Right cardiac atrium (tissue), 5 donors: Measurements from ENCODE around the gene LRRC17. TPM values are rescaled to one million over a fixed set of nuclear protein-coding genes. Genes with fewer than 3 reads are reported as not detected.

Experiments
- ATAC-seq, 2 donors: fragments of 200-7000 bp; cut with Tn5 transposase; one replicate each; pipeline versions ENCODE4 v1.8.0 to v1.9.1; 2020; ENCODE audit warnings: moderate library complexity in 2 of 2, mild to moderate bottlenecking in 1 of 2
- DNase-seq, 3 donors: peaks; one replicate each; pipeline ENCODE4 v3.0.0-alpha.2; 2020
- H3K27ac ChIP-seq: one replicate; pipeline ENCODE4 v1.5.1; 2013; ENCODE audit warnings: mild to moderate bottlenecking, low read length, control low read depth, moderate library complexity
- H3K27me3 ChIP-seq: one replicate; pipeline ENCODE4 v1.6.1; 2013; ENCODE audit not compliant: control insufficient read depth, insufficient read depth
- H3K4me1 ChIP-seq: one replicate; pipeline ENCODE4 v1.6.1; 2013; ENCODE audit warnings: low read length; ENCODE audit not compliant: control insufficient read depth, insufficient read depth
- H3K4me3 ChIP-seq: one replicate; pipeline ENCODE4 v1.5.1; 2013; ENCODE audit warnings: low read length, control low read depth
- H3K9me3 ChIP-seq: one replicate; pipeline ENCODE4 v1.6.1; 2013; ENCODE audit warnings: low read length; ENCODE audit not compliant: control insufficient read depth
- WGBS: extraction: QIAGEN DNeasy Blood & Tissue Kit; methylation state at CpG from one replicate; pipeline ENCODE4 v1.1.7; 2013; 5-methylcytosine and 5-hydroxymethylcytosine counted together
- intact Hi-C, 4 donors: fragments of 100-400 bp; cut with DNase I; formaldehyde crosslinking; loops; one replicate each; pipeline versions ENCODE4 v1.11.0 to v1.14.0; 2022 to 2023
- polyA plus RNA-seq: library from polyadenylated mRNA; stranded (reverse); fragments of 200-250 nt; gene quantifications from one replicate; pipeline ENCODE4 v1.2.3, GENCODE V29; 2013
- total RNA-seq, 4 donors: library from RNA; stranded (reverse); fragmentation: NEBNext Ultra II Directional; extraction: Animal tissue kit (Norgen Biotek cat#: 25700); gene quantifications; one replicate each; pipeline ENCODE4 v1.2.1, GENCODE V29; 2021
- donor health status: healthy with polysubstance abuse.
- donor health status: DM: no; HTN: yes; CAD: no.
- donor health status: DM: no; HTN: no; CAD: no.
- donor health status: DM: no; HTN: yes; CAD: no; lungs with severe emphysema.
- donor health status: DM: yes; HTN: yes; CAD: no.

LRRC17 gene
- total and polyA plus RNA-seq, 5 donors: 3.0 to 6.7 (median 5.1) TPM

- H3K27me3 ChIP-seq: no peaks in the 10 kb centered on the region
- peaks cover 6% of the 10 kb centered on the region for H3K4me1 ChIP-seq
- 77% methylated on average over 3 of the region's 3 CpGs for WGBS
- intact Hi-C loops: no loop called here
- no peak for ATAC-seq
- H3K9me3 ChIP-seq: no peaks in the 10 kb centered on the region
- no peak overlapping the region for H3K27ac ChIP-seq
- no peak overlapping the region for H3K4me3 ChIP-seq
- no peak for DNase-seq
These were observed 24.1 kb upstream of the LRRC17 start for GRCh38 chr7:102888561-102889233.

DNA sequence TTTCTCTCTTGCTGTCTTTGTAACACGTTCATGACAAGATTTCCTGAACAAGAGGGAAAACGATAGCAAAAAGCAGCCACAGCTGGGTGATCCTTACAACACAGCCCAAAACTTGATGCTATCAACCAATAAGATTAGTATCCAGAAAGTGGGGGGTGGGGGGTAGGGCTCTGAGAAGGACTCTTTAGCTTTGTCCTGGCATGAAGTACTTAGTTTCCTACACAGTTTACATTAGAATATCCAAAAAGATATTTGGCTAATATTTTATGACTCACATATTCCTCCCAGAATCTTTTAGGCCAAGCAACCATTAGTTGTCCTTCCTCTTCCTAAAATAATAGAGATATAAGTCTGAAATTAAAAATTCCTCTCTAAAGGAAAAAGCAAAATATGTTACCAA lies 22.9 kb upstream of the LRRC17 start:
- H3K27me3 ChIP-seq: no peaks in the 10 kb centered on the region
- H3K4me1 ChIP-seq: peaks cover 6% of the 10 kb centered on the region
- H3K9me3 ChIP-seq: no peaks in the 10 kb centered on the region
- no peak for DNase-seq
- ATAC-seq: no peak
- no peak overlapping the region for H3K27ac ChIP-seq
- no peak overlapping the region for H3K4me3 ChIP-seq
- intact Hi-C loops: no loop called here
- 61% methylated on average over 2 of the region's 2 CpGs for WGBS

GRCh38 chr7:102890292-102890970 lies 22.4 kb upstream of the LRRC17 start:
- DNase-seq (no peak), ATAC-seq (no peak)
- no peaks in the 10 kb centered on the region for H3K27me3 ChIP-seq
- no peak overlapping the region for H3K4me3 ChIP-seq
- intact Hi-C loops: no loop called here
- H3K27ac ChIP-seq: no peak overlapping the region
- 72% methylated on average over 2 of the region's 2 CpGs for WGBS
- H3K4me1 ChIP-seq: peaks cover 8% of the 10 kb centered on the region
- H3K9me3 ChIP-seq: no peaks in the 10 kb centered on the region

DNA sequence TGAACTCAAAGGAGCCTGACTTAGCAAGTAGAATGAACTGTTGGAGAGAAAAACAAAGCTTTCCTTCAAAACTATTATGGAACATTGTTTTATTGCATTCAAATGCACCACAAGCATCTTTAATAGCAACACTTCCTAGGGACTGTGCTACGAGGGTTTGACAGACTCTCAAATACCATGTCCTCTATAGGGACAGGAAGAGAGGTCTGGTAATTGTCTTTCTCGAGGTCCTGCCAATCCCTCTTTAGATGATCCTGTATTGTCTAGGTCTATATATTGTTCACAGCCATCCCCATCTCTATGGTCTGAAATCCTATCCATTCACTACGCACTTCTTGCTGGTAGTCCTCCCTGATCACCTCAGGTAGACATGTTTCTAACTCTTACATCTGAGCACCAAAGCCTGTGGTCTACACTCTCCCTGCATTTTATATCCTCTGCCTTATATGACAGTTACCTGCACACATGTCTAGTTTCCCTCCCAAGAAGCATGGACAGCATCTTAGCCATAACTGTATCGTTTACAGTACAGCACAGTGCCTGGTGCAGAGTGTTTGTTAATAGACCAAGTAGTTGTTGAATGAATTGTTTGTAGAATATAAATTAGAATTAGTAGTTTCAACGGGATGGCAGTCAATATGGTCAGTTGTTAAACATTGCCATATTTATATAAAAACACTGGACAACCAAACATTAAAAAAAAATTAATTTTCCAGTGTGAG lies 21.7 kb upstream of the LRRC17 start:
- ATAC-seq (no peak), DNase-seq (no peak)
- Histone ChIP-seq H3K27ac (no peak overlapping the region), H3K4me3 (no peak overlapping the region), H3K27me3 (no peaks in the 10 kb centered on the region), H3K4me1 (peaks cover 8% of the 10 kb centered on the region), H3K9me3 (no peaks in the 10 kb centered on the region)
- WGBS: 81% methylated on average over 5 of the region's 5 CpGs
- intact Hi-C loops: no loop called here

DNA sequence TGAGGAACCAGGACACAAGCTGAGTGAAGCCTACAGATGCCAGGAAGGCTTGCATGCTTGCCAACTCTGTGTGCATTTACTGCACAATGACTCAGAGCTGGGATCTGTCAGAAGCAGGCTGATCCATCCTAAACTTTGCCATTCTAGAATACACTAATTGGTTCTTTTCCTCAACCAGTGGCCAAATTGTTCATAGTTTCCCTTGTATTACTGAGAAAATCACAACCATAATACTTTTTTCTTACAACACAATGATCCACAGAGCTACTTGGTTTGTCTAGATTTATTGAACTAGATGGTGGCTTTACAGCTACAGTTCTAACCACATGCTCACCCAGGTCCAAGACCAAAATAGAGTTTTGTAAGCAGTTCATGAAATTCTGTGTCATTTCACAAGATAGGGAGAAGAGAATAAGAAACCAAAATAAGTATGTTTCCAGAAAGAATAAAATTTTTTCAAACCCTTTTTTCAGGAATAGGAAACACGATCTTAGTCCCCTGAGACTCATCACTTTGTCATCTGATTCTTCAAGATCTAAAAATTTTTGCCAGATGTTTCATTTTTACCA lies 21.0 kb upstream of the LRRC17 start:
- Histone ChIP-seq H3K27ac (no peak overlapping the region), H3K9me3 (no peaks in the 10 kb centered on the region), H3K4me3 (no peak overlapping the region), H3K27me3 (no peaks in the 10 kb centered on the region), H3K4me1 (peaks cover 8% of the 10 kb centered on the region)
- 39% methylated on average over 1 of the region's 1 CpG for WGBS
- DNase-seq: peak; percentile 47 to 78 (median 57)
- intact Hi-C loops: no loop called here
- peak in 1 of 2 donors; percentile 78 for ATAC-seq

GRCh38 chr7:102892631-102893278 lies 20.0 kb upstream of the LRRC17 start:
- H3K27ac ChIP-seq: no peak overlapping the region
- WGBS: 57% methylated on average over 1 of the region's 1 CpG

GRCh38 chr7:102895602-102896001 lies 17.2 kb upstream of the LRRC17 start:
- peak overlapping the region; percentile 35 for H3K27ac ChIP-seq
- no peak for DNase-seq

More at GRCh38 chr7:102892631-102893278, 20.0 kb upstream of the LRRC17 start:
- Histone ChIP-seq H3K4me3 (no peak overlapping the region), H3K27me3 (no peaks in the 10 kb centered on the region), H3K9me3 (no peaks in the 10 kb centered on the region), H3K4me1 (peaks cover 8% of the 10 kb centered on the region)
- no peak for ATAC-seq
- intact Hi-C loops: no loop called here
- DNase-seq: no peak

GRCh38 chr7:102896585-102896984 lies 16.2 kb upstream of the LRRC17 start:
- H3K9me3 ChIP-seq: no peaks in the 10 kb centered on the region
- intact Hi-C loops: no loop called here
- no peak for DNase-seq
- no peaks in the 10 kb centered on the region for H3K27me3 ChIP-seq
- no peak overlapping the region for H3K27ac ChIP-seq
- no peak for ATAC-seq
- H3K4me1 ChIP-seq: peaks cover 6% of the 10 kb centered on the region
- H3K4me3 ChIP-seq: no peak overlapping the region

More at GRCh38 chr7:102895602-102896001, 17.2 kb upstream of the LRRC17 start:
- H3K4me3 ChIP-seq: no peak overlapping the region
- peaks cover 7% of the 10 kb centered on the region for H3K4me1 ChIP-seq
- WGBS: 37% methylated on average over 3 of the region's 3 CpGs
- intact Hi-C loops: no loop called here
- peak; percentile 23 to 47 for ATAC-seq
- no peaks in the 10 kb centered on the region for H3K27me3 ChIP-seq
- H3K9me3 ChIP-seq: no peaks in the 10 kb centered on the region

DNA sequence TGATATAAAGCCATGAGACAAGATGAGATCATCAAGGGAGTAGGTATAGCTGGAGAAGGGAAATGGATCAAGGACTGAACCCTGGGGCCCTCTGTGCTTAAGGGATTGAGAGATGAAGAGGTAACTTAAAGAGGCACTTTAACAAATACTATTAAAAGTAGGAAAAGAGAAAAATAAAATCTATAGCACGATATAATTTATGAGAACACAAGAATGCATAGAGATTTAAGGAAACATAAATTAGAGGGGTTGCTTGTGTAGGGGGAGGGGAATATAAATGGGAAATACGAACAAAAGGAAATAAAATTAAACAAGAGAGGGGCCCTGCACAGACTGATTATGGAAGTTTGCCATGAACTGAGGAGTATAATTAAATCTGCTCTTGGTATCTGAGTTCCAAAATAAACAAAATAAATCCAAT lies 15.6 kb upstream of the LRRC17 start:
- Histone ChIP-seq H3K27me3 (no peaks in the 10 kb centered on the region), H3K4me1 (peaks cover 5% of the 10 kb centered on the region), H3K4me3 (no peak overlapping the region), H3K27ac (no peak overlapping the region), H3K9me3 (no peaks in the 10 kb centered on the region)
- ATAC-seq (no peak), DNase-seq (no peak)
- 30% methylated on average over 2 of the region's 2 CpGs for WGBS
- intact Hi-C loops: no loop called here

- intact Hi-C loops: no loop called here
- DNase-seq: peak in 1 of 3 donors; percentile 52
- WGBS: 82% methylated on average over 5 of the region's 5 CpGs
- no peak overlapping the region for H3K4me3 ChIP-seq
- H3K27ac ChIP-seq: no peak overlapping the region
- peaks cover 5% of the 10 kb centered on the region for H3K4me1 ChIP-seq
- ATAC-seq: no peak
- no peaks in the 10 kb centered on the region for H3K27me3 ChIP-seq
- H3K9me3 ChIP-seq: no peaks in the 10 kb centered on the region
These were observed 14.8 kb upstream of the LRRC17 start for GRCh38 chr7:102897856-102898531.
